HFFc6 (cell line): Measurements from ENCODE around the gene CCDC127. TPM values are rescaled to one million over a fixed set of nuclear protein-coding genes. Genes with fewer than 3 reads are reported as not detected.
"Not testable (repeated sequence)": the region's sequence is repeated elsewhere in the genome, so short reads cannot be mapped to it uniquely, and the experiment has no call there.

Source experiments
- DNase-seq: peaks from one replicate; pipeline ENCODE4 v3.0.0-alpha.2; 2018
- H3K27ac Mint-ChIP-seq: 2 replicates; pipeline ENCODE4 v1.8.0; 2020; ENCODE audit warnings: mild to moderate bottlenecking, mixed read lengths
- H3K27me3 Mint-ChIP-seq: 2 replicates; pipeline ENCODE4 v1.8.0; 2021; ENCODE audit warnings: mild to moderate bottlenecking, moderate library complexity, mixed read lengths; ENCODE audit not compliant: insufficient read depth
- H3K36me3 Mint-ChIP-seq: 2 replicates; pipeline ENCODE4 v1.8.0; 2021; ENCODE audit warnings: low read depth, mixed read lengths
- H3K4me1 Mint-ChIP-seq: 2 replicates; pipeline ENCODE4 v1.8.0; 2020; ENCODE audit warnings: low read depth, mixed read lengths
- H3K4me3 Mint-ChIP-seq: 2 replicates; pipeline ENCODE4 v1.8.0; 2020; ENCODE audit warnings: mild to moderate bottlenecking, moderate library complexity, mixed read lengths
- H3K9me3 Mint-ChIP-seq: 2 replicates; pipeline ENCODE4 v1.8.0; 2020; ENCODE audit warnings: mild to moderate bottlenecking, mixed read lengths
- CTCF ChIP-seq: fragments of 200-600 bp; sonication (generic); IDR thresholded peaks from 2 replicates; pipeline ENCODE4 v1.5.0; 2021; ENCODE audit warnings: antibody characterized with exemption, mild to moderate bottlenecking
- total RNA-seq, 6 experiments: library from RNA; stranded (reverse); fragmentation: NEBNext Ultra II Directional; extraction: Animal tissue kit (Norgen Biotek cat#: 25700); gene quantifications; 2 replicates in 1 of 6; 3 replicates in 5 of 6; pipeline ENCODE4 v1.2.3, GENCODE V29; 2021

The CCDC127 gene
- total RNA-seq, 6 experiments from 2014 or later, result 4.5 to 6.6 (median 6.2) TPM

GRCh38 chr5:200985-201384 lies 17.0 kb downstream of the CCDC127 start:
- no peak for TF ChIP-seq CTCF
- peaks cover 18% of the 10 kb centered on the region for H3K36me3 Mint-ChIP-seq
- peaks cover 2% of the 10 kb centered on the region; the same call in 1 of the 2 replicates for H3K27me3 Mint-ChIP-seq
- no peaks in the 10 kb centered on the region for H3K9me3 Mint-ChIP-seq
- no peak overlapping the region for H3K4me3 Mint-ChIP-seq
- no peak overlapping the region for H3K27ac Mint-ChIP-seq
- DNase-seq, result no peak
- peaks cover 2% of the 10 kb centered on the region for H3K4me1 Mint-ChIP-seq

GRCh38 chr5:199950-200645 lies 17.9 kb downstream of the CCDC127 start:
- H3K27ac Mint-ChIP-seq, result no peak overlapping the region
- no peak for TF ChIP-seq CTCF

GRCh38 chr5:199197-199949 lies 18.6 kb downstream of the CCDC127 start:
- H3K9me3 Mint-ChIP-seq, result no peaks in the 10 kb centered on the region
- H3K36me3 Mint-ChIP-seq, result peaks cover 6% of the 10 kb centered on the region; the same call in 1 of the 2 replicates
- TF ChIP-seq CTCF, result no peak
- DNase-seq, result no peak
- no peak overlapping the region for H3K27ac Mint-ChIP-seq
- no peak overlapping the region for H3K4me3 Mint-ChIP-seq
- H3K4me1 Mint-ChIP-seq, result no peaks in the 10 kb centered on the region
- H3K27me3 Mint-ChIP-seq, result peaks cover 6% of the 10 kb centered on the region

More at GRCh38 chr5:199950-200645, 17.9 kb downstream of the CCDC127 start:
- H3K27me3 Mint-ChIP-seq, result peaks cover 6% of the 10 kb centered on the region; the same call in 1 of the 2 replicates
- no peak for DNase-seq
- H3K9me3 Mint-ChIP-seq, result no peaks in the 10 kb centered on the region
- H3K4me1 Mint-ChIP-seq, result no peaks in the 10 kb centered on the region
- no peak overlapping the region for H3K4me3 Mint-ChIP-seq
- H3K36me3 Mint-ChIP-seq, result peaks cover 9% of the 10 kb centered on the region; the same call in 1 of the 2 replicates

- no peak overlapping the region for H3K27ac Mint-ChIP-seq
- H3K4me3 Mint-ChIP-seq, result no peak overlapping the region
- H3K9me3 Mint-ChIP-seq, result no peaks in the 10 kb centered on the region
- H3K27me3 Mint-ChIP-seq, result peaks cover 6% of the 10 kb centered on the region
- peaks cover 1% of the 10 kb centered on the region; the same call in 1 of the 2 replicates for H3K36me3 Mint-ChIP-seq
- DNase-seq, result no peak
- H3K4me1 Mint-ChIP-seq, result no peaks in the 10 kb centered on the region
- TF ChIP-seq CTCF, result no peak
These were observed 19.3 kb downstream of the CCDC127 start for GRCh38 chr5:198516-199196.

GRCh38 chr5:197892-198489 lies 20.0 kb downstream of the CCDC127 start:
- H3K27ac Mint-ChIP-seq, result no peak overlapping the region

GRCh38 chr5:197031-197430 lies 20.9 kb downstream of the CCDC127 start:
- H3K27me3 Mint-ChIP-seq, DNase-seq, H3K4me3 Mint-ChIP-seq, H3K27ac Mint-ChIP-seq, H3K4me1 Mint-ChIP-seq, H3K9me3 Mint-ChIP-seq, H3K36me3 Mint-ChIP-seq: not testable (repeated sequence)

More at GRCh38 chr5:197892-198489, 20.0 kb downstream of the CCDC127 start:
- Mint-ChIP-seq H3K4me3 (no peak overlapping the region), H3K36me3 (no peaks in the 10 kb centered on the region), H3K9me3 (no peaks in the 10 kb centered on the region), H3K27me3 (peaks cover 6% of the 10 kb centered on the region), H3K4me1 (no peaks in the 10 kb centered on the region)
- no peak for TF ChIP-seq CTCF
- no peak for DNase-seq
